ENCODE measurements around the gene CHD5.

GRCh38 chr1:6099297-6099696 lies 80.8 kb downstream of the CHD5 start:
- TF ChIP-seq CTCF (IDR thresholded peaks at IDR 0.05) = no peak
- TF ChIP-seq POLR2AphosphoS5 (IDR thresholded peaks at IDR 0.05; ENCODE audit: low read depth, low read length) = no peak
